GM19438 (cell line): ENCODE measurements around the gene IFT74.
A peak's percentile ranks its signal among the peaks of the same experiment; 100 is the strongest.

Experiments used
- ATAC-seq: cut with Tn5 transposase; IDR thresholded peaks from one replicate; pipeline ENCODE4 v1.9.1; 2021; ENCODE audit warnings: low read depth; ENCODE audit not compliant: unreplicated experiment

The IFT74 gene

DNA sequence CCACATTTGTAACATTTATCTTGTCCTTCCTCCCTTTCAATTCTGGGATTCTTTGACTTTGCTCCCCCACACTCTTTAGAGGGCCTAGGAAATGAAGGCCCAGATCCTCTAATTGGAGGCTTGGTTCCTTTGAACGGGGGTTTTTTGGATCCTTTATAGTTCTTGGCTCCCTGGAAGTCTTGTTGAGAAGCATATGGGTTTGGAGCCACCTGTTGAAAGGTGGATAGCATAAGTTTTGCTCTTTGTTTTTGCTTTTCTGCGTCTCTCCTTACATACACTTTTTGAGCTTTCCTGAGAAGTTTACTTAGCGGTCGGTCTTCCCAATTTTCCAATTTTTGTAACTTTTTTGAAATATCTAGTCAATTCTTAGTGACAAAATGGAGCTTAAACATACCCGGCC, 17.8 kb downstream of the IFT74 start:
- no peak for ATAC-seq

DNA sequence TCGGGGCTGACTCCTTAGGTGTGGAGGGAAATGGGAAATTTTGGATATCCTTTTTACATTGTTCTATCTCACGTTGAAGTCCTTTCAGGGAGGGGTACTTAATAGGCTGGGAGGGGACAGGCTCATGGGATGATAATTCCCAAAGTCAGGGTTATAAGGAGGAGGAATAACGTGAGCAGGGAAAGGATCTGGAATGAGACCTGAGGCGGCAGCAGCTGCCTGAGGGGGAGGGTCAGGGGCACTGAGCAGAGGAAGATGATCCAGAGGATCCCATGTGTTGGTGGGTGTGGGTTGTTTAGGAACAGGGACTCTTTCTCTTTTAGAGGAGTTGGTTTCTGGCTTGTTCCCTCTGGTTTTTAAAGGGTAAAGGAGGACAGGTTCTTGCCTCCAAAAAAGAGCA, 18.7 kb downstream of the IFT74 start:
- ATAC-seq, result no peak

DNA sequence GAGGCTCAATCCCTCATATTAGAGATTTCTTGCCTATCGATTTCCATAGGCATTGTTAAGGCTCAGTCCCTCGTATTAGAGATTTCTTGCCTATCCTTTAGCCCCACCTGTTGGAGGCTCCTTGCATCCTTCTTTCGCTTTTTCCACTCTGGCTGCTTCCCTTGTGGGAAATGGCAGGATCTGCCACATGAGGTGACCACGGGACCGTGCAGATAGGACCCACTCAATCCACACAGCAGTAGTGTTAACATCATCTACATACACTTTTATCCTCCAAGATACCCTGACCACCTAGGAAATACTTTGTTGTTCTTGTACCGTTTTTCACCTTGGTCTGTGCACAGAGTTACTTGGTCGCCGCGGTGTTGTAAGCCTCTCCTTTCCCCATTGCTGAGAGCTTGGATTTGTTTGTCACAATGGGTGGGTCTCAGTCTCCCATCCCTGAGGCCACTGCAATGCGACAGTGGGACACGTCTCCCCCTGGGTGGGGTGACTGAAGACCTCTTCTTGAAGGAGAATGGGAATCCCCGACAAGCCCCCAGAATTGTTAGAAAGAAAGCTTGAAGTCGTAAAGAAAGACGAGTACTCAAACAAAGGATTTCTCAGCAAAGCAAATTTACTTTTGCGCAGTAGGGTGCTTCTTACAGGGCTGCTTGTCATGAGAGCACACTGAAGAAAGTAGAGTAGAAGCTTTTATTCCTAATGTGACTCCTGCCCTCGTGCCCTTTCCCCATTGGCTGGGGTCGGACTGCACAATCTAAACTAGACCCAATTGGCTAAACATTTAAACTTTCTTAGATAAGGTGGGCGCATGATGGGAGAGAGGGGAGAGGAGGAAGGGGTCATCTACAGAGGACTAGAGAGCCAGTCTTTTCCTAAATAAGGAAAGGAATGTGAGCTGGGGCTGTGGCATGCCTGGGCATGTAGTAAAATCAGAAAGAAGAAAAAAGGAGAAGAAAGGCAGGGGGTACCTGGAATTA, 19.8 kb downstream of the IFT74 start:
- no peak for ATAC-seq

DNA sequence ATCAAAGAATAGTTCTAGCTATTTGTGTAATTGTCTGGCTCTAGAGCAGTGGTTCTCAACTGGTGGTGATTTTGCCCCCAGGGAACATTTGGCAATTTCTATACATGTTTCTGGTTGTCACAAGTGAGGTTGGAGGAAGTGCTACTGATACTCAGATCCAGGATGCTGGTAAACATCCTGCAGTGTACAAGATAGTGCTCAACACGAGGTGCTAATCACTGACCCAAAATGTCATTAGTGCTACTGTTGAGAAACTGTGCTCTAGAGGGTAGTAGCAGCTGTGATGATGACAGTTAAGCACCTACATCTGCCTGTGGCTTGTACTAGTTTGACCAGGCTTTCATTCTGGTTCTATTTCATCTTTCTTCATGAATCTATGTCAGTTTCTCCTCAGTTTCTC, 27.1 kb downstream of the IFT74 start:
- ATAC-seq, result no peak

DNA sequence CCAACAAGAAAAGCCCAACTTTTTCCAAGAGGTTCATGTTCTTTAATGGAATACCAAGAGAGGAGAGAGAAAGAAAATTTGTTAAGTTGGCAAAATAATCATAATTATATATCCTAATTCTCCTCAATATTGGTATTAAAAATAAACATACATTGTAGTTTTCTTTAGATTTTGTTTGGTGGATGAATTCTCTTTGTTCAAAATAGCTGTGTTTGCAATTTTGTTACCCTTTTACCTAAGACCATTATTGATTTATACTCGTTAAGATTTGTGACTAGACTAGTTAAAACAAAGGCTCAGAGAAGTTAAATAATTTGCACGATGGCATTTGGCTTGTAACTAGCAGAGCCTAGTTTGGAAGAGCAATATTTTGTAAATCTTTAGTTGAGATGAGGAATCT, 39.6 kb downstream of the IFT74 start:
- no peak for ATAC-seq

DNA sequence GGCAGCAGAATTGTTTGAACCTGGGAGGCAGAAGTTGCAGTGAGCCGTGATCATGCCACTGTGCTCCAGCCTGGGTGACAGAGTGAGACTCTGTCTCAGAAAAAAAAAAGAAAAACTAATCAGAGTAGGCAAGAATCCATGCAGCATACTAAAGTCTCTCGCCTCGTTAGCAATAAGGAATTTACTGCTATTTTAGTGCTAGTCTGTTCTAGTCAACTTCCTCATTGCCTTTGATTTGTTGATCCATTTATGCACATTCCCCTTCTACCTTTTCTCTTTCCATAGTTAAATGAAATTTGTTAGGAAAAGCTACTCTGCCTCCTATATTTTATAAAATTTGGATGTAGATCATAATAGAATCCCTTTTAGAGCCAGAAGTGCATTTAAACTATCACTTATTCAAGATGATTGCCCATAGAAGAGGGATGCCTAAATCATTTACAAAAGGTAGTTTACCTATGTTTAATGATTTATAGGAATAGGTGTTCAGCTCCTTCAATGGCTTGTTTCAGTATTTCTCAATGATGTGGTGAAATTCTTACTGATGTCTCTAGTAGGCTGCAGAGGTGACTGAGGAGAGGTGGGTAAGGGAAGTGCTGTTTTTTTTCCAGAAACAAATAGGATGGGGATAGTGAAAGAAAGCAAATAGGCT, 47.3 kb downstream of the IFT74 start:
- ATAC-seq, result no peak

DNA sequence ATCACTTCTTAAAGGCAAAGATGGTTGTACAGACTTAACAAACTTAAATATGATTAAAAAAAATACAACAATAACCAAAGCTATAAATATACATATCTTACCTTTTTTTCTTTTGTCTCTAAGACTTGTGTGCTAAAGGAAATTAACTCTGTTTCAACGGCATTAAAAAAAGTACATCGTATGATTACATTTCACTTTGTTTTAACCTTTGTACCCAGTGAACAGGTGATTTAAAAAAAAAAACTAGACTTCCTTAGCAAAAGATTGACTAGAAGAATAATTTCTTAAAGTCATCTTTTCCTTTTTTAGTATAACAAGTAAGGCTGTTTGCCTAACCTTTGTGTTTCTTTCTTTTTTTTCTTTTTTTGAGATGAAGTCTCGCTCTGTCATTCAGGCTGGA, 49.3 kb downstream of the IFT74 start, which contains the start of gene LRRC19:
Gene LRRC19, minus strand, starts transcription at position 182 of the 400 bp plus-strand sequence. CDS start 5,978 bp downstream, outside the sequence.
- no peak for ATAC-seq

DNA sequence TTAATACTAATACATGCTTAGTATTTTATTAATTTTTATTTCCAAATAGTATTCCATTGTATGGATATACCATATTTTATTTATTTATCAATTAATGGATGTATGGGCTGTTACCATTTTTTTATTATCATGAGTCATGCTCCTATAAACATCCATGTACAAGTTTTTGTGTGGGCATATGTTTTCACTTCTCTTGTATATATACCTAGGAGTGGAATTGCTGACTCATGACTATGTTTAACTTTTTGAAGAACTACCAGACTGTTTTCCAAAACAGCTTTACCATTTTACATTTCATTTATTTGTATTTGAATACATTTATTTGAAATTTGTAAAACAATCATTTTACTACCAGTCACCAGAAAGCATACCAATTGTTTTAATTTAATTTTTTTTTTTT, 63.4 kb downstream of the IFT74 start:
- no peak for ATAC-seq

DNA sequence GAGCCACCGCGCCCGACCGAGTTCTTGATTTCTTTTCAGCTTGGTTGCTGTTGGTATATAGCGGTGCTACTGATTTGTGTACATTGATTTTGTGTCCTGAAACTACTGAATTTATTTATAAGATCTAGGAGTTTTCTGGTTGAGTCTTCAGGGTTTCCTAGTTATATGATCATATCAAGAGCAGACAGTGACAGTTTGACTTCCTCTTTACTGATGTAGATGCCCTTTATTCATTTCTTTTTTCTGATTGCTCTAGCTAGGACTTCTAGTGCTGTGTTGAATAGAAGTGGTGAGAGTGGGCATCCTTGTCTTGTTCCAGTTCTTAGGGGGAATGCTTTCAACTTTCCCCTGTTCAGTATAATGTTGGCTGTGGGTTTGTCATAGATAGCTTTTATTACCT, 66.7 kb downstream of the IFT74 start:
- no peak for ATAC-seq

DNA sequence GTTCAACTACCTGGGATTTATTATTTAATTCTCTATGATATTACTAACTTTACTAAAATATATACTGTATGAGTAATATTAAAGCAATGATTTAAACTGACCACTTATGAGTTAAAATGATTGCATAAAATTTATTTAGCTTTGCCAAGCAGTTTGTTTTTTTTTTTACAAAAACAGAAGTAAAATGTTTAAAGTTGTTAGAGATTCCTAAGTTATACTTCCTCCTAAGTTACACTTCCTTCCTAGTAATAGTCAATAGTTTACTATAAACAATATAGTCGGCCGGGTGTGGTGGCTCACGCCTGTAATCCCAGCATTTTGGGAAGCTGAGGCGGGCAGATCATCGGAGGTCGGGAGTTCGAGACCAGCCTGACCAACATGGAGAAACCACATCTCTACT, 73.0 kb downstream of the IFT74 start:
- ATAC-seq, result no peak

DNA sequence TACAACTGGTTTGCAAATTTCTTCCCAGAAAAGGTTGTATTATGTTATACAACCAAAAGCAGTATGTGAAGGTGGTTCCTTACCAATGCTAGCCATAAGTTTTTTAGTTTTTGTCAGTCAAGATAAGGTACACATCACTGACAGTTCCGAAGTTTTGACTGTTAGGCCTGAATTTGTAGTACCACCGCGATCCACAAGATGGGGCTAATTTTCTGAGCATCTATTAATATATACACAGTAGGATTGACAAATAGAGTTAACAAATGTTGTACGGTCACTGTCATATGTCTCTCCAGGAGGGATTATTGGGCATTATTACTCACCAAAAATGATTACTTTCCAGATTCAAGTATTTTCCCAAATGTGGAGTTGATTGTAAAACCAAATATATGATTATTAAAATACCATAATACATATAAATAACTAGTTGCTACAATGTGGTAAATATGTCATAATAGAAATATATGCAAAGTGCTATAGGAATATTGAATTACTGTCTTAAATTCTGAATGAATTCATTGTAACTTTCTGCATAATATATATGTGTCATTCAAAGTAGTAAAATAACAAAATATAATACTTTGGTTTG, 77.7 kb downstream of the IFT74 start:
- peak; percentile 76 for ATAC-seq

DNA sequence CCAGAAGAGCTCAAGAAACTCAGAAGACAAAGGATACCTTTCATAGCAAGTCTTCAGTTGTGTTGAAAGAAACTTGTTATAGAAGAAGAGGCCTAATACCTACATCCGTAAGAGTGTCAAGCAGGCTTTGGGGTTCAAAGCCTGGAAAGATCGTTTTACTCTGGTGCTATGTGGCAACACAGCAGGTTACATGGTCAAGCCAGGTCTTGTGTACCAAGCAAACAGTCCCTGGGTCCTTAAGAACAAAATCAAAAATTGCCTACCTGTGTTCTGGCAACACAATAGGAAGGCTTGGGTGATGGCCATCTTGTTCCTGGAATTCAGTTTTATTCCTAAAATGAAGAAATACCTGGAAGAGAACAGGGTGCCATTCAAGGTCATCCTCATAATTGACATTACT, 81.3 kb downstream of the IFT74 start:
- no peak for ATAC-seq

DNA sequence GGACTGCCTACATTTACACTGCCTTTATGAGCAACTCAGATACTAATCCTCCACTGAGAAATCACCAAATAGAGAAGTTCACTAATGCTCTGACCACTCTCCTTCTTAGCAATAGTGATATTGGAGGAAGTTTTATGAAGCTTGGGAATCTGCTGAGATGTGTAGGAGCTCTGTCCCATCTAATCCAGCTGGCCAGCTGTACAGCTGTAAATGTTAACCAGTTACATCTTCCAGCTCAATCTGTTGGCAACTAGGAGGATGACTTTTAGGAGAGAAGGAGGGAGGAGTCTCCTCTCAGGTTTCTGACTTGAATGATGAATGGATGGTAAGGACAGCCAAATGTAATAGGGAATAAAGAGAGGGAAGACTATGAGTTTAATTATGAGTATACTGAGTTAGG, 85.5 kb downstream of the IFT74 start:
- no peak for ATAC-seq

DNA sequence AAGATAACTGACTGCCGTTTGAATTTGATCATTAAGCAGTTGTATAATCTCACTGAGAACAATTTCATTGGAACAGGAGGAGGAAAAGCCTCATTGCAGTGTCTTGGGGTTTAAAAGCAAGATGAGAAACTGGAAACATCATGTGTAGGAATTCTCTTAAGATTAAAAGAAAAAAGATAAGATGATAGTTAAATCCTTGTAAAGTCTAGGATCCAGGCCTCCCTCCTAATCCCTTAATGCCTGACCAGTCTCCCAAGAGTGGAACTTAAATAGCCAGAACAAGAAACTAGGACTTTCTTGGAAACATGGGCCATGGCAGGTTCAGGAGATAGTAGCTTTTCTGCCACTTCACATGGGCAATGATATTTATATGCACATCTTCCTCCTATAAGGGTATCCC, 86.3 kb downstream of the IFT74 start:
- no peak for ATAC-seq

DNA sequence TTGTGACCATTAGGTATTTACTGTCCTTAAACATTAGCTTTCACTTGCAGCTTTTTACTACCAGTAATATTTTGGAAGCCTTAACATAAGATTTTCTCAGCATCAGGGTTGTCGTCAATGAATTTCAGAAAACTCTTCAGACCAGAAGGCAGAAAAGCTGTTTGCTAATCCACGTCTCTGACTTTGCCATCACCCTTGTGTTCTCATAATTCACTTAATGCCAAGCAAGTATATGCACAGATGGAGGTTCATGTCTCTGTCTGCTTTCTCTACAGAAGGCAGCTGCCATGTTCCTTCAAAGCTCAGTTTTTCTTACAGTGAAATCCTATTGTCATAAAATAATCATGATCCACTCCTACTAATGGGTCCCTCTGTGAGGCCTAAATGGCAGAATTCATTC, 87.0 kb downstream of the IFT74 start:
- no peak for ATAC-seq

DNA sequence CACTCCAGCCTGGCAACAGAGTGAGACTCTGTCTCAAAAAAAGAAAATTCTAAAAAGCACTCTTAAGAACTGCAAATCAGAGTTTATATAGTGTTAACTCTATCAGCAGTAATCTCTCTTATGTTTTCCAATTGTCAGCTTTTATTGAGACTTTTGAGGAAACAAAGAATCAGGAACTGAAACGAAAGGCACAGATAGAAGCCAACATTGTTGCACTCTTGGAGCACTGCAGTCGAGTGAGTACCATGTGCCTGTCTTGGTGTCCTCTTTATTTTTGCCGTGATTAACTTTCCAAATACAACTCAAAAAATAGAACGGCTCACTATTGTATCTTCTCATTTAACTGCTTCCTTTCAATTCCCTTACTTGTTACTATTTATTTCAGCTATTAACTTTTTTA, 90.9 kb downstream of the IFT74 start:
- ATAC-seq, result no peak

DNA sequence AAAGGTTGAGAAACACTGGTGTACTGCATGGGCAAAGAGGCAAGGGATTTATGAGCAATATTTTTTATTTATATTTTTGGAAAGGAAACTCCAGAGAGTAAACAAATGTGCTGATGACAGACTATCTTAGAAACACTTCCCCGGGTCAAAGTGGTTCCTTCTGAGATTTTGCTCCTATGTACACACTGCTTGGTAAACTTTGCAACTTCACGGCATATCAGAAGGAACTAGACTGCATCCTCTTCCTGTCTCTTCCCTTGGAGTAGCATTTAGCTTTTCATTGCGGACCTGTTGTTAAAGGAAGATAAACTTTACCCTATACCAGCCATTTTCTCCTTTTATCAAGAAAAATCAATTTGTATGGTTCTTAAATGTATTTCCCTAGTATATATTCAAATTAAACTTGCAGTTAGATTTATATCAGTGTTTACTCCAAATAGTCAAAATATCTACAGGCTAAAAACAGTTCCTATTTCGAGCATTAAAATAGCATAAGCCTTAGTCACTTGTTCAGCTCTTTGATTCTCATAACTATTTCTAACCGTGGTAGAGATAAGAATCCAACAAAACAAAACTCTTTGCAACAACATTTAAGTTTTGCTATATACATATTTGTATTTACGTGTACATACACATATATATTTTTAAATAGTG, 97.3 kb downstream of the IFT74 start:
- ATAC-seq, result no peak

DNA sequence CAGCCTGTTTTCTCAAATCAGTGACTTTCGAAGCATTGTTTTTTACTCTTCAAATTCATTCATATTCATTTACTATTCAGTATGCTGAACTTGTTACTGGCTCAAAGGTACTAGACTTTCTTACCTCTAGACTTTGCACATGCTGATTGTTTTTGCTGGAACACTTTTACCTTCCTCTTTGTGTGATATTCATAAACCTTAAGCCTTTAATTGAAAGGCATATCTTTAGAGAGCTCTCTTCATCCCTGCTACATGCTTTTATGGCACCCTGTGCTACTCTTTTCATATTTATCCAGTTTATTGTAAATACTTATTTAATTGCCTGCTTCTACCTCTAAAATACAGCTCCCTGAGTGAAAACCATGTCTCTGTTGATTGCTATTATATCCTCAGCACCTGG, 97.9 kb downstream of the IFT74 start:
- ATAC-seq, result no peak

DNA sequence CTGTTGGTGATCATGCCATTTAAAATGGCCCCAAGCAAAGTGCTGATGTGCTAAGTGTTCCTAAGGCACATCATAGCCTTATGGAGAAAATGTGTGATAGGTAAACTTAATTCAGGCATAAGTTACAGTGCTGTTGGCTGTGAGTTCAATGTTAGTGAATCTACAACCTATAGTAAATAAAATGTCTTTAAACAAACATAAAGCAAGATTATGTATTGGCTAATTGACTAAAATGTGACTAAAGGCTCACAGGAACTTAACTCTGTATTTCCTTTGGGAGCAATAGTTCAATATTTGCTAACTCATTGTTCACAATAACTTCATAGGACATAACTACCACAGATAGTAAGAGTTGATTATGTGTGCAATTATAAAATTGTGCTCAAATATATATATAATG, 98.6 kb downstream of the IFT74 start:
- no peak for ATAC-seq

DNA sequence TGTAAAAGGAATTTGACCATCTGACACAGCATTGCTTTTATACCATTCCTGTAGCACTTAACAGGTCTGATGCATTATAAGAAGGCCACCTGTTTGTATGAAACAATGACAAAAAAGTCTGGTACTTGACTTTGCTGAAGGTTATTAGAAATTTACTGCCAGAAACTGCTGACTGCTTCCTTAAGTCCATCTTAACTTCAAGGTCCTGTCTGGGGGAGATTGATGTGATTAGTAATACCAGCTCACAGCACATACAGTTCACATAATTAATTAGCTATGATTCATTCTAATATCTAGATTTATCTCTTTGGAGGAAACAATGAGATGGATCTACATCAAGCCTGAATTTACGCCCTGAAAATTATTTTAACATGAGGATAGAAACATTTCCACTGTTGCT, 103.2 kb downstream of the IFT74 start:
- no peak for ATAC-seq

DNA sequence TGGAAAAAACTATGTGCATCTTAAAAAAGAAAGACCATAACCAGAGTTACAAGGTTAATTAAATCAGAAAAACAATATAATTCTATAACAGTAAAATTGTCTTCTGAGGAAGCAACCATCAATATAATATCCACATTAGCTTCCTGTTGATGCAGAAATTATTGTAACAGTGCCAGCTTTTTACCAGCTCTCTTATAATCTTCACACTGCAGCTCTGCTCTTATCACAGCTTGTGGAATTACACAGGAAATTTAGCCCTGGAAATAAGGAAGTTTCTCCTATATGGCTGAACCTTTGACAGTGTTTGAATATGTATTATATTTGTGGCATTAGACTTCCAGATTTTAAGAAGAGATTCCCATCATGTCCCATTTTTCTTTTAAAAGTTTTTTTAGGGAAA, 103.7 kb downstream of the IFT74 start:
- ATAC-seq, result no peak
